SU-DHL-6 (cell line): ENCODE measurements around the gene USP31.

Experiments used
- EZH2phosphoT487 ChIP-seq: fragments of 200-600 bp; sonication (generic), shearing (Covaris generic); conservative IDR thresholded peaks from 2 replicates; pipeline ENCODE4 v1.6.1; 2018; ENCODE audit warnings: mild to moderate bottlenecking, antibody characterized with exemption, low read length, moderate library complexity, mixed read lengths
- TF ChIP-seq, protein P1 (sequence below): fragments of 200-600 bp; sonication (generic); IDR thresholded peaks from one replicate; pipeline ENCODE4 v1.5.1; 2017; ENCODE audit warnings: antibody characterized with exemption, mild to moderate bottlenecking, low read length, moderate library complexity; ENCODE audit not compliant: insufficient read depth, poor library complexity, severe bottlenecking

GRCh38 chr16:23172994-23173393, 23.7 kb upstream of the USP31 start:
- TF ChIP-seq, protein P1, sequence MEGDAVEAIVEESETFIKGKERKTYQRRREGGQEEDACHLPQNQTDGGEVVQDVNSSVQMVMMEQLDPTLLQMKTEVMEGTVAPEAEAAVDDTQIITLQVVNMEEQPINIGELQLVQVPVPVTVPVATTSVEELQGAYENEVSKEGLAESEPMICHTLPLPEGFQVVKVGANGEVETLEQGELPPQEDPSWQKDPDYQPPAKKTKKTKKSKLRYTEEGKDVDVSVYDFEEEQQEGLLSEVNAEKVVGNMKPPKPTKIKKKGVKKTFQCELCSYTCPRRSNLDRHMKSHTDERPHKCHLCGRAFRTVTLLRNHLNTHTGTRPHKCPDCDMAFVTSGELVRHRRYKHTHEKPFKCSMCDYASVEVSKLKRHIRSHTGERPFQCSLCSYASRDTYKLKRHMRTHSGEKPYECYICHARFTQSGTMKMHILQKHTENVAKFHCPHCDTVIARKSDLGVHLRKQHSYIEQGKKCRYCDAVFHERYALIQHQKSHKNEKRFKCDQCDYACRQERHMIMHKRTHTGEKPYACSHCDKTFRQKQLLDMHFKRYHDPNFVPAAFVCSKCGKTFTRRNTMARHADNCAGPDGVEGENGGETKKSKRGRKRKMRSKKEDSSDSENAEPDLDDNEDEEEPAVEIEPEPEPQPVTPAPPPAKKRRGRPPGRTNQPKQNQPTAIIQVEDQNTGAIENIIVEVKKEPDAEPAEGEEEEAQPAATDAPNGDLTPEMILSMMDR, result no peak
- TF ChIP-seq EZH2phosphoT487, result no peak
